Measurements from ENCODE around the gene ID2. TPM values are rescaled to one million over a fixed set of nuclear protein-coding genes. Genes with fewer than 3 reads are reported as not detected.

ID2 gene
- total RNA-seq, 3 donors from 2014 or later (not counting 1 experiment from before 2014, with no cell fraction given), result 185 to 209 (median 191) TPM

DNA sequence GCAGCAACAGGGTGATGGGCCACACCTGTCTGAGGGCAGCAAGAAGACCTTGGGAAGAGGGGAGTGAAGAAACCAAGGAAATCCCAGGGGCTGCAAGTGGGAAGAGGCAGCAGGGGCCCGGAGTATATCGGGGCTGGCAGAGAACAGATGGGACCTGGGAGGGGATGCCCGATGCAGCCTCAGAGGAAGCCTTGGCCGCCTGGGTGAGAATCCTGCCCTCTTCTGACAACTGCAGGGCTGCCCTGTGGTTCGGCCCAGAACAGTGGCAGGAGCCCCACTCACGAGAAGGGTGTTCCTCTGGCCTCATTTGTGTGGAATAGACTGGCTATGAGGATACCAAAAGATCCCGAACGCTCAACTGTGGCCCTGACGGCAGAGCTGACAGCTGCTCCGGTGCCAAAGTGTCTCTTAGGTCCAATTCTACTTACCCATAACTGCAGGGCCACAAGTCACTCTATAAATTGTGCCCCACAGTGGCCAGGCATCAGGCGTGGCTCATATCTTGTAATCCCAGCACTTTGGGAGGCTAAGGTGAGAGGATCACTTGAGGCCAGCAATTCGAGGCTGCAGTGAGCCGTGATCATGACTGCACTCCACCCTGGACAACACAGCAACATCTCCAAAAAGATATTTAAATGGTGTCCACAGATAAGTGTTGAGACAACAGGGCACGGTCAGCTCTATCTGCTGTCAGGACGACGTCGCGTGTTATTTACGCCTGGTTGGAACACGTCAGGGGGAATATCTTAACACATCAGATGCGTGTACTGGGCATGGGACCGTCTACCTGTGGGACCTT is 23.6 kb upstream of the ID2 start:
- WGBS (ENCODE audit: insufficient coverage), result 90% methylated on average over 22 of the region's 22 CpGs
- Histone ChIP-seq H3K27me3 (ENCODE audit: control insufficient read depth, insufficient read depth, low read length) (no peaks in the 10 kb centered on the region), H3K4me1 (ENCODE audit: control insufficient read depth, insufficient read depth, low read length) (peaks cover 23% of the 10 kb centered on the region), H3K9me3 (ENCODE audit: control insufficient read depth, insufficient read depth, low read length) (no peaks in the 10 kb centered on the region), H3K4me3 (ENCODE audit: low read length) (no peak overlapping the region), H3K27ac (ENCODE audit: low read length) (no peak overlapping the region), H3K36me3 (ENCODE audit: control insufficient read depth, insufficient read depth, low read length) (no peaks in the 10 kb centered on the region)
- intact Hi-C loops (cut with micrococcal nuclease), result no loop called here
- Mint-ChIP-seq H3K27me3 (ENCODE audit: low read depth in 2 of 2) (peaks cover 10 to 15% of the 10 kb centered on the region in 2 donors), H3K9me3 (no peaks in the 10 kb centered on the region), H3K36me3 (no peaks in the 10 kb centered on the region), H3K27ac (peak overlapping the region in 1 of 2 donors; percentile 72), H3K4me3 (no peak overlapping the region), H3K4me1 (peaks cover 27 to 31% of the 10 kb centered on the region in 2 donors)
- DNase-seq (no peak), ATAC-seq (peak in 1 of 3 donors; percentile 40)
- TF ChIP-seq, protein P1, sequence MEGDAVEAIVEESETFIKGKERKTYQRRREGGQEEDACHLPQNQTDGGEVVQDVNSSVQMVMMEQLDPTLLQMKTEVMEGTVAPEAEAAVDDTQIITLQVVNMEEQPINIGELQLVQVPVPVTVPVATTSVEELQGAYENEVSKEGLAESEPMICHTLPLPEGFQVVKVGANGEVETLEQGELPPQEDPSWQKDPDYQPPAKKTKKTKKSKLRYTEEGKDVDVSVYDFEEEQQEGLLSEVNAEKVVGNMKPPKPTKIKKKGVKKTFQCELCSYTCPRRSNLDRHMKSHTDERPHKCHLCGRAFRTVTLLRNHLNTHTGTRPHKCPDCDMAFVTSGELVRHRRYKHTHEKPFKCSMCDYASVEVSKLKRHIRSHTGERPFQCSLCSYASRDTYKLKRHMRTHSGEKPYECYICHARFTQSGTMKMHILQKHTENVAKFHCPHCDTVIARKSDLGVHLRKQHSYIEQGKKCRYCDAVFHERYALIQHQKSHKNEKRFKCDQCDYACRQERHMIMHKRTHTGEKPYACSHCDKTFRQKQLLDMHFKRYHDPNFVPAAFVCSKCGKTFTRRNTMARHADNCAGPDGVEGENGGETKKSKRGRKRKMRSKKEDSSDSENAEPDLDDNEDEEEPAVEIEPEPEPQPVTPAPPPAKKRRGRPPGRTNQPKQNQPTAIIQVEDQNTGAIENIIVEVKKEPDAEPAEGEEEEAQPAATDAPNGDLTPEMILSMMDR (IDR thresholded peaks at IDR 0.05), result no peak

DNA sequence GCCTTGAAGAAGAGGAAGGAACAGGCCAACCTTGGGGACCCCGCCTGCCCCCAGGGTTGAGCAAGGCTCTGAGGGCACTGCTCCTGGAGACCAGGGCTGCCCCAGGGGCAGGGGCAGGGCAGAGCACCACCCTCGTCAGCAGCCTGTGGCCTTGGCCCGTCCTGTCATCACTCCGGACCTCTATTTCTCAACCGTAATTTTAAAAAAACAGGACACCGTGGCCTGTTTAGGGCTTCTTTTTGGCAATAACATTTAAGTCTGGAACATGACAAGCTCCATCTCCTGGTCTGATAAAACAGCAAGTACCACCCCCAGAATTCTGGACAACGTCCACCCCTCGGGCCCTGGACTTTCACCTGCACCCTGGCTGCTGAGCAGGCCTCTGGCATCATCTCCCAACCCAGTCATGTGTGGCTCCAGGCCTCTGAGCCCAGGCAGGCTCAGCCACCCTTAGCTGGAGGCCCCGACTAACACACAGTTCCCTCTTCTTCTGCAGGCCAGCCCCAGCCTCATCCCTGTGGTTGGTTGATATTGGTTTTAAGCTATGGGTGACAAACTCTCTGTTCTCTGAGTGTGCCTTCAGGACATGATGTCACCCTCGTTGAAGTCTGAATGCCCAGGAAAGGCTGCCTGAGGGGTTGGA is 22.6 kb upstream of the ID2 start:
- intact Hi-C loops (cut with micrococcal nuclease), result no loop called here
- Mint-ChIP-seq H3K4me1 (peaks cover 37 to 40% of the 10 kb centered on the region in 2 donors), H3K27ac (no peak overlapping the region), H3K4me3 (no peak overlapping the region), H3K27me3 (ENCODE audit: low read depth in 2 of 2) (peaks cover 10 to 15% of the 10 kb centered on the region in 2 donors), H3K36me3 (no peaks in the 10 kb centered on the region), H3K9me3 (no peaks in the 10 kb centered on the region)
- WGBS (ENCODE audit: insufficient coverage), result 83% methylated on average over 9 of the region's 10 CpGs
- Histone ChIP-seq H3K4me1 (ENCODE audit: control insufficient read depth, insufficient read depth, low read length) (peaks cover 33% of the 10 kb centered on the region), H3K27me3 (ENCODE audit: control insufficient read depth, insufficient read depth, low read length) (no peaks in the 10 kb centered on the region), H3K9me3 (ENCODE audit: control insufficient read depth, insufficient read depth, low read length) (no peaks in the 10 kb centered on the region), H3K27ac (ENCODE audit: low read length) (no peak overlapping the region), H3K36me3 (ENCODE audit: control insufficient read depth, insufficient read depth, low read length) (no peaks in the 10 kb centered on the region), H3K4me3 (ENCODE audit: low read length) (no peak overlapping the region)
- no peak for ATAC-seq
- DNase-seq, result no peak
- TF ChIP-seq, protein P1 (IDR thresholded peaks at IDR 0.05), result no peak

DNA sequence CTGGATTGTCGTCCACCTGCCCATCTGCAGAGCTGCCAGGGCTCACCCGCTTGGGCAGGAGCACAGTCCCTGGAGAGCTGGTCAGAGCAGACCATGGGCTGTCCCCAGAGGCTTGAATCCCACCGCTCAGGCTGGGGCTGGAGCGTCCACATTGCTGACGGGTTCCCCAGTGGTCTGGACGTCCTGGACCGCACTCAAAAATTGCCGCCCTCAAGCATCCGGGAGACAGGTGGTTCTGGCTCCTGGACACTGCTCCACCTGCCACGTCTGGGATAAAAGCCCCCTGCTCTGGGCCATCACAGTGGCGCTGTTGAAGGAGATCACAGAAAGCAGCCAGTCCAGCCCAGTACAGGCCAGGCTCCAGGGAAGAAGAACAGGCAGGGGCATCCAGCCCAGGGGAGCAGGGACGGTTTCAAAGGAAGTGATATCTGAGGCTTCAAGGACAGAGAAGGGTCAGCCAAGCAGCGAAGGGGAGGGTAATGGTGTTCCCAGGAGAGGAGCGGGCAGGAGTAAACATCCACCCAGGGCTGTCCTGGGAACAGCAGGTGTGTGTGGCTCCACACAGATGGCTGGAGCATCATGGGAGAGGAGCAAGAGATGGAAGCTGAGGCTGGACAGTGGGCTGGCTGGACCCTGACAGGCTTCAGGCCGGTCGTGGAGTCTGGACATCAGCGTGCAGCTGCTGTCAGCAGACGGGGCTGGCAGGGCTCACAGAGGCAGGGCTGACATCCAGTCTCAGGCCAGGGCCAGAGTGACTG is 21.9 kb upstream of the ID2 start:
- intact Hi-C loops (cut with micrococcal nuclease), result no loop called here
- H3K9me3 Mint-ChIP-seq, result no peaks in the 10 kb centered on the region
- no peaks in the 10 kb centered on the region for H3K27me3 ChIP-seq (ENCODE audit: control insufficient read depth, insufficient read depth, low read length)
- H3K4me1 ChIP-seq (ENCODE audit: control insufficient read depth, insufficient read depth, low read length), result peaks cover 40% of the 10 kb centered on the region
- H3K9me3 ChIP-seq (ENCODE audit: control insufficient read depth, insufficient read depth, low read length), result no peaks in the 10 kb centered on the region
- H3K36me3 ChIP-seq (ENCODE audit: control insufficient read depth, insufficient read depth, low read length), result no peaks in the 10 kb centered on the region
- TF ChIP-seq, protein P1 (IDR thresholded peaks at IDR 0.05), result no peak
- peaks cover 43 to 47% of the 10 kb centered on the region in 2 donors for H3K4me1 Mint-ChIP-seq
- H3K4me3 ChIP-seq (ENCODE audit: low read length), result no peak overlapping the region
- peaks cover 10 to 12% of the 10 kb centered on the region in 2 donors for H3K27me3 Mint-ChIP-seq (ENCODE audit: low read depth in 2 of 2)
- no peak overlapping the region for H3K27ac Mint-ChIP-seq
- DNase-seq (no peak), ATAC-seq (no peak)
- H3K27ac ChIP-seq (ENCODE audit: low read length), result no peak overlapping the region
- no peak overlapping the region for H3K4me3 Mint-ChIP-seq
- H3K36me3 Mint-ChIP-seq, result no peaks in the 10 kb centered on the region
- 95% methylated on average over 18 of the region's 18 CpGs for WGBS (ENCODE audit: insufficient coverage)
